GM12892 (cell line): ENCODE measurements around the gene STAT6.

Source experiments
- POLR2A ChIP-seq: IDR thresholded peaks from 2 replicates; pipeline ENCODE4 v1.6.1; 2011; ENCODE audit warnings: low read depth, low read length, control low read depth
- TAF1 ChIP-seq: IDR thresholded peaks from 2 replicates; pipeline ENCODE4 v1.6.1; 2011; ENCODE audit warnings: low read depth, mild to moderate bottlenecking, control low read depth, low read length, borderline replicate concordance

DNA sequence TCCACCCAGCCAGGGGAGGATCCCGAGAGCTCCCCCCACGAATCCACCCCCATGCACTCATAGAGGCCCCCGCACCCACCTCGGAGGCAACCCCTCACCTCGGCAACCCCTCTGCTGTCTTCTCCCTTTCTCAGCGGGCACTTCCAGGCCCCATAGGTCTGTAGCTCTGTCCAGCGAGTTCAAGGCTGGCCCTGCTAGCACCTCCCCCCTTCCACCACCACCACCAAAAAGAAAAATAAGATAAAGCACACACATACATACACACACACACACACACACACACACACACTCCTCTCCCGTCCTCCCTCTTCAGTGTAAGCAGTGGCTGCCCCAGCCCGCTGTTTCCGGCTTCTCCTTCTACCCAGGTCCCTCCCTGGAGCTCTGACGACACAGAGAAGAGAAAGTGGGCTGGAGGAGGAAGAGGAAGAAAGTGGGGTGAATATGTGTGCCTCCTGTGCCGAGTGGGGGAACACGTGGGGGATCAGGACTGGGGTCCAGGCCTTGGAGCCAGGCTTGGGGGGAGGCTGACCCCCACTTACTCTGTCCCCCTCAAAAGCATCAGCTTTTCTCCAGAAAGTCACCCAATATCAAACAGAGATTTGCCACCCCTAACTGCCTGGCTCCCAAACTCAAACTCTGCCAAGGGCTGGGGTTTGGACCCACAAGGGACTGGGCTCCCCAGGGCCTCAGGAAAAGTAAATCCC is at the start of gene STAT6:
- peak; percentile 85 for TF ChIP-seq POLR2A
- peak; percentile 69; the same call in 1 of the 2 replicates for TF ChIP-seq TAF1
